Activated CD8-positive, alpha-beta memory T cell treated with anti-CD3 and anti-CD28 coated beads for 1 hour (primary cell): ENCODE measurements around the gene ARAP3.

ENCODE experiments used
- DNase-seq, 2 donors: peaks; one replicate each; pipeline ENCODE4 v3.0.0-alpha.2; 2020; ENCODE audit warnings: low read depth in 1 of 2; ENCODE audit errors: extremely low read depth in 1 of 2

ARAP3 gene

GRCh38 chr5:141704782-141705297 is 22.8 kb upstream of the ARAP3 start:
- no peak for DNase-seq

- no peak for DNase-seq
Observed at GRCh38 chr5:141703133-141703561, 21.1 kb upstream of the ARAP3 start.

- no peak for DNase-seq
Observed at GRCh38 chr5:141701360-141702119, 19.5 kb upstream of the ARAP3 start.

- DNase-seq, result no peak
Observed at GRCh38 chr5:141697586-141697985, 15.6 kb upstream of the ARAP3 start.

- DNase-seq, result no peak
Observed at GRCh38 chr5:141696431-141696830, 14.4 kb upstream of the ARAP3 start.

- DNase-seq, result no peak
Observed at GRCh38 chr5:141695627-141696215, 13.7 kb upstream of the ARAP3 start.

- no peak for DNase-seq
Observed at GRCh38 chr5:141694479-141694878, 12.4 kb upstream of the ARAP3 start.

- DNase-seq, result peak in 1 of 2 donors; percentile 22
Observed at GRCh38 chr5:141692919-141693725, 11.1 kb upstream of the ARAP3 start.

- DNase-seq, result no peak
Observed at GRCh38 chr5:141692533-141692888, 10.5 kb upstream of the ARAP3 start.

GRCh38 chr5:141691867-141692532 is 10.0 kb upstream of the ARAP3 start:
- DNase-seq, result peak; percentile 55 to 76

GRCh38 chr5:141691286-141691866 is 9.3 kb upstream of the ARAP3 start:
- DNase-seq, result no peak

- no peak for DNase-seq
Observed at GRCh38 chr5:141686648-141687416, 4.8 kb upstream of the ARAP3 start.

GRCh38 chr5:141685591-141685990 is 3.6 kb upstream of the ARAP3 start:
- no peak for DNase-seq

- DNase-seq, result no peak
Observed at GRCh38 chr5:141683596-141684141, 1.6 kb upstream of the ARAP3 start.

- no peak for DNase-seq
Observed at GRCh38 chr5:141681295-141681694, 735 bp downstream of the ARAP3 start.

- no peak for DNase-seq
Observed at GRCh38 chr5:141680751-141681201, 1.3 kb downstream of the ARAP3 start.

GRCh38 chr5:141680178-141680577 is 1.9 kb downstream of the ARAP3 start:
- DNase-seq, result no peak

- no peak for DNase-seq
Observed at GRCh38 chr5:141677415-141677814, 4.6 kb downstream of the ARAP3 start.

- no peak for DNase-seq
Observed at GRCh38 chr5:141675672-141676071, 6.4 kb downstream of the ARAP3 start.

- no peak for DNase-seq
Observed at GRCh38 chr5:141674747-141675146, 7.3 kb downstream of the ARAP3 start.
